Mesenchymal stem cell (in vitro differentiated cells and primary cell): ENCODE data around the gene PALLD.

Source experiments
- DNase-seq: peaks from one replicate; pipeline ENCODE4 v3.0.0-alpha.2; 2013
- H2AFZ ChIP-seq: one replicate; pipeline ENCODE4 v1.6.1; 2013; ENCODE audit warnings: low read depth, mild to moderate bottlenecking, control low read depth, inconsistent platforms, low read length, moderate library complexity
- H2AK5ac ChIP-seq: 2 replicates; pipeline ENCODE4 v1.6.1; 2013; ENCODE audit warnings: low read length, moderate library complexity, mild to moderate bottlenecking, inconsistent platforms; ENCODE audit not compliant: severe bottlenecking
- H2BK120ac ChIP-seq: one replicate; pipeline ENCODE4 v1.6.1; 2013; ENCODE audit warnings: low read depth, mild to moderate bottlenecking, inconsistent platforms, low read length, moderate library complexity
- H2BK12ac ChIP-seq, 2 experiments: one replicate each; pipeline ENCODE4 v1.6.1; 2013; ENCODE audit warnings: inconsistent platforms in 2 of 2, low read length in 2 of 2, mild to moderate bottlenecking in 2 of 2, moderate library complexity in 2 of 2, control low read depth in 1 of 2
- H2BK15ac ChIP-seq: one replicate; pipeline ENCODE4 v1.6.1; 2013; ENCODE audit warnings: mild to moderate bottlenecking, low read depth, inconsistent platforms; ENCODE audit not compliant: poor library complexity, severe bottlenecking
- H2BK5ac ChIP-seq: 2 replicates; pipeline ENCODE4 v1.6.1; 2013; ENCODE audit warnings: low read depth, mild to moderate bottlenecking, low read length, control low read depth, inconsistent platforms; ENCODE audit not compliant: poor library complexity, severe bottlenecking
- H3K14ac ChIP-seq, 2 experiments: one replicate each; pipeline ENCODE4 v1.6.1; 2013; ENCODE audit warnings: inconsistent platforms in 2 of 2, low read length in 2 of 2, control low read depth in 1 of 2, mild to moderate bottlenecking in 1 of 2, moderate library complexity in 1 of 2
- H3K18ac ChIP-seq, 2 experiments: one replicate each; pipeline ENCODE4 v1.6.1; 2013; ENCODE audit warnings: inconsistent platforms in 2 of 2, low read length in 2 of 2, control low read depth in 1 of 2, low read depth in 1 of 2, mild to moderate bottlenecking in 1 of 2
- H3K23ac ChIP-seq, 2 experiments: one replicate each; pipeline ENCODE4 v1.6.1; 2013; ENCODE audit warnings: inconsistent platforms in 2 of 2, low read length in 2 of 2, mild to moderate bottlenecking in 2 of 2, moderate library complexity in 2 of 2, control low read depth in 1 of 2
- H3K27ac ChIP-seq: 2 replicates; pipeline ENCODE4 v1.5.1; 2013; ENCODE audit warnings: mild to moderate bottlenecking, moderate library complexity, low read length, control low read depth, inconsistent platforms; ENCODE audit not compliant: poor library complexity, severe bottlenecking
- H3K27me3 ChIP-seq, 2 experiments: 2 replicates each; pipeline versions ENCODE4 v1.6.1 to v1.7.0; 2013; ENCODE audit warnings: low read length in 2 of 2, mild to moderate bottlenecking in 2 of 2, moderate library complexity in 2 of 2, control low read depth in 1 of 2, inconsistent platforms in 1 of 2; ENCODE audit not compliant: control insufficient read depth in 1 of 2, insufficient read depth in 1 of 2
- H3K36me3 ChIP-seq, 2 experiments: 2 replicates each; pipeline versions ENCODE4 v1.6.1 to v1.7.0; 2013; ENCODE audit warnings: low read length in 2 of 2, control low read depth in 1 of 2, inconsistent platforms in 1 of 2, low read depth in 1 of 2, mild to moderate bottlenecking in 1 of 2; ENCODE audit not compliant: insufficient read depth in 2 of 2, control insufficient read depth in 1 of 2
- H3K4ac ChIP-seq, 2 experiments: one replicate each; pipeline ENCODE4 v1.6.1; 2013; ENCODE audit warnings: inconsistent platforms in 2 of 2, low read length in 2 of 2, mild to moderate bottlenecking in 2 of 2, moderate library complexity in 2 of 2, control low read depth in 1 of 2, low read depth in 1 of 2
- H3K4me1 ChIP-seq: 2 replicates; pipeline ENCODE4 v1.6.1; 2013; ENCODE audit warnings: low read depth, low read length, control low read depth; ENCODE audit not compliant: control insufficient read depth, insufficient read depth
- H3K4me2 ChIP-seq: 2 replicates; pipeline ENCODE4 v1.6.1; 2013; ENCODE audit warnings: low read length, mild to moderate bottlenecking, inconsistent platforms; ENCODE audit not compliant: poor library complexity, severe bottlenecking
- H3K4me3 ChIP-seq, 2 experiments: 2 replicates each; pipeline versions ENCODE4 v1.5.1 to v1.7.0; 2013; ENCODE audit warnings: low read length in 2 of 2, mild to moderate bottlenecking in 2 of 2, control low read depth in 1 of 2, low read depth in 1 of 2; ENCODE audit not compliant: insufficient read depth in 1 of 2
- H3K79me1 ChIP-seq: replicated peaks from 2 replicates; pipeline ENCODE4 v1.6.1; 2013; ENCODE audit warnings: mild to moderate bottlenecking, control low read depth, low read length, inconsistent platforms; ENCODE audit not compliant: poor library complexity, severe bottlenecking
- H3K9ac ChIP-seq: 2 replicates; pipeline ENCODE4 v1.7.0; 2013; ENCODE audit warnings: mild to moderate bottlenecking, low read length, moderate library complexity
- H3K9me3 ChIP-seq: 2 replicates; pipeline ENCODE4 v1.7.0; 2013; ENCODE audit warnings: mild to moderate bottlenecking, low read length; ENCODE audit not compliant: control insufficient read depth
- H4K8ac ChIP-seq: one replicate; pipeline ENCODE4 v1.6.1; 2013; ENCODE audit warnings: inconsistent platforms, mild to moderate bottlenecking, low read length, moderate library complexity
- H4K91ac ChIP-seq: one replicate; pipeline ENCODE4 v1.6.1; 2013; ENCODE audit warnings: mild to moderate bottlenecking, low read length, inconsistent platforms
- WGBS: methylation state at CpG from one replicate; pipeline ENCODE4 v1.1.7; 2013; ENCODE audit warnings: mixed read lengths; 5-methylcytosine and 5-hydroxymethylcytosine counted together

Gene PALLD

GRCh38 chr4:168516841-168517240 is 20.0 kb downstream of the PALLD start:
- no peak overlapping the region for H4K91ac ChIP-seq
- H3K18ac ChIP-seq: no peak overlapping the region
- H3K27me3 ChIP-seq: no peaks in the 10 kb centered on the region
- H2BK5ac ChIP-seq: no peak overlapping the region
- H3K4me3 ChIP-seq: no peak overlapping the region
- no peak overlapping the region for H3K14ac ChIP-seq
- no peak overlapping the region for H2BK12ac ChIP-seq
- no peak overlapping the region for H2BK15ac ChIP-seq
- no peak overlapping the region for H3K4ac ChIP-seq
- H2BK120ac ChIP-seq: no peak overlapping the region
- DNase-seq: no peak
- no peak overlapping the region for H3K4me2 ChIP-seq
- no peaks in the 10 kb centered on the region for H3K79me1 ChIP-seq
- H3K9ac ChIP-seq: no peak overlapping the region
- H3K4me1 ChIP-seq: peaks cover 3% of the 10 kb centered on the region
- no peak overlapping the region for H4K8ac ChIP-seq
- H3K36me3 ChIP-seq: no peaks in the 10 kb centered on the region
- WGBS: no CpG with 5 or more reads among the region's 2 CpGs
- no peak overlapping the region for H2AK5ac ChIP-seq
- no peak overlapping the region for H3K27ac ChIP-seq
- no peak overlapping the region for H3K23ac ChIP-seq
- H2AFZ ChIP-seq: no peak overlapping the region
- no peaks in the 10 kb centered on the region for H3K9me3 ChIP-seq

GRCh38 chr4:168519576-168519975 is 22.7 kb downstream of the PALLD start:
- Histone ChIP-seq H3K18ac (no peak overlapping the region), H3K27me3 (no peaks in the 10 kb centered on the region), H2AFZ (no peak overlapping the region), H3K14ac (no peak overlapping the region), H3K79me1 (no peaks in the 10 kb centered on the region), H2BK5ac (no peak overlapping the region), H2BK120ac (no peak overlapping the region), H3K23ac (no peak overlapping the region), H3K36me3 (no peaks in the 10 kb centered on the region), H3K4ac (no peak overlapping the region), H2AK5ac (no peak overlapping the region), H2BK12ac (no peak overlapping the region), H3K4me3 (no peak overlapping the region), H3K9me3 (no peaks in the 10 kb centered on the region), H2BK15ac (no peak overlapping the region), H4K8ac (no peak overlapping the region), H3K4me1 (peaks cover 3% of the 10 kb centered on the region), H3K4me2 (no peak overlapping the region), H3K27ac (no peak overlapping the region), H4K91ac (no peak overlapping the region), H3K9ac (no peak overlapping the region)
- DNase-seq: no peak
- 100% methylated on average over 1 of the region's 1 CpG for WGBS

GRCh38 chr4:168521721-168522120 is 24.9 kb downstream of the PALLD start:
- H2BK5ac ChIP-seq: no peak overlapping the region
- H2AK5ac ChIP-seq: no peak overlapping the region
- no peaks in the 10 kb centered on the region for H3K4me1 ChIP-seq
- H3K4me3 ChIP-seq: no peak overlapping the region
- no peak overlapping the region for H4K91ac ChIP-seq
- no peak overlapping the region for H2BK12ac ChIP-seq
- H2AFZ ChIP-seq: no peak overlapping the region
- no CpG with 5 or more reads among the region's 2 CpGs for WGBS
- no peak overlapping the region for H3K27ac ChIP-seq
- no peak overlapping the region for H3K14ac ChIP-seq
- DNase-seq: no peak
- no peaks in the 10 kb centered on the region for H3K9me3 ChIP-seq
- H3K23ac ChIP-seq: no peak overlapping the region
- H3K18ac ChIP-seq: no peak overlapping the region
- no peaks in the 10 kb centered on the region for H3K79me1 ChIP-seq
- no peaks in the 10 kb centered on the region for H3K36me3 ChIP-seq
- no peak overlapping the region for H3K4ac ChIP-seq
- H3K4me2 ChIP-seq: no peak overlapping the region
- no peak overlapping the region for H4K8ac ChIP-seq
- no peaks in the 10 kb centered on the region for H3K27me3 ChIP-seq
- no peak overlapping the region for H3K9ac ChIP-seq
- no peak overlapping the region for H2BK15ac ChIP-seq
- no peak overlapping the region for H2BK120ac ChIP-seq

- Histone ChIP-seq H3K14ac (no peak overlapping the region), H3K27ac (no peak overlapping the region), H3K18ac (no peak overlapping the region), H2BK5ac (no peak overlapping the region), H2BK120ac (no peak overlapping the region), H2AFZ (no peak overlapping the region), H3K23ac (no peak overlapping the region), H3K79me1 (no peaks in the 10 kb centered on the region), H3K4ac (no peak overlapping the region), H3K4me3 (no peak overlapping the region), H3K4me2 (no peak overlapping the region), H3K27me3 (no peaks in the 10 kb centered on the region), H2BK12ac (no peak overlapping the region), H2BK15ac (no peak overlapping the region), H3K9ac (no peak overlapping the region), H3K4me1 (no peaks in the 10 kb centered on the region), H3K36me3 (no peaks in the 10 kb centered on the region), H4K8ac (no peak overlapping the region), H2AK5ac (no peak overlapping the region), H4K91ac (no peak overlapping the region), H3K9me3 (no peaks in the 10 kb centered on the region)
- DNase-seq: no peak
- no CpG with 5 or more reads among the region's 2 CpGs for WGBS
Measured at GRCh38 chr4:168522356-168522755, 25.5 kb downstream of the PALLD start.
